Measurements from ENCODE around the gene VPS13D. TPM values are rescaled to one million over a fixed set of nuclear protein-coding genes. Genes with fewer than 3 reads are reported as not detected.
A peak's percentile ranks its signal among the peaks of the same experiment; 100 is the strongest.

Gene VPS13D
- total RNA-seq, 1 experiment from 2014 or later = 30.7 TPM

GRCh38 chr1:12434174-12434573 lies 204.3 kb downstream of the VPS13D start:
- Histone ChIP-seq H3K4me1 (ENCODE audit: insufficient read depth, low read length) (peaks cover 59% of the 10 kb centered on the region), H3K9ac (ENCODE audit: low read length) (no peak overlapping the region), H3K36me3 (ENCODE audit: low read depth, low read length) (no peaks in the 10 kb centered on the region), H4K20me1 (ENCODE audit: low read length) (no peaks in the 10 kb centered on the region), H3F3A (ENCODE audit: low read length, unreplicated experiment) (no peaks in the 10 kb centered on the region), H3K9me2 (replicated peaks; ENCODE audit: low read length) (no peaks in the 10 kb centered on the region), H3K9me3 (ENCODE audit: low read length) (no peaks in the 10 kb centered on the region), H3K4me3 (ENCODE audit: low read length) (no peak overlapping the region), H3K27me3 (ENCODE audit: low read length) (no peaks in the 10 kb centered on the region), H3K27ac (ENCODE audit: low read length) (peak overlapping the region; percentile 39), H2AFZ (ENCODE audit: low read length) (no peak overlapping the region), H3K4me2 (ENCODE audit: low read length) (peak overlapping the region; percentile 45), H3K79me2 (ENCODE audit: low read length) (peaks cover 5% of the 10 kb centered on the region; the same call in 1 of the 2 replicates)
- ChIA-PET POLR2A (ENCODE audit: unreplicated experiment) (interaction anchor here (0.6 kb wide), 1 partner anchor 27 kb away, joined by 6 read pairs; no protein-coding TSS in a partner anchor), CTCF (no interaction called here)
- peak; percentile 76 for DNase-seq
- no peak for TF ChIP-seq CTCF (conservative IDR thresholded peaks at IDR 0.05; ENCODE audit: low read depth, low read length)
- TF ChIP-seq EZH2phosphoT487 (IDR thresholded peaks at IDR 0.05; ENCODE audit: borderline replicate concordance, low read length) = no peak
- TF ChIP-seq EZH2 (IDR thresholded peaks at IDR 0.05; ENCODE audit: low read length, unreplicated experiment) = no peak
- peak; percentile 84 for ATAC-seq
- intact Hi-C loops (cut with micrococcal nuclease) = loop anchor here (2.0 to 5.0 kb wide), 2 partner anchors 53 to 77 kb away; no protein-coding TSS in a partner anchor
- BruUV-seq (replicated peaks) = no TSS peak

GRCh38 chr1:12434686-12435085 lies 204.9 kb downstream of the VPS13D start:
- Histone ChIP-seq H3K4me1 (ENCODE audit: insufficient read depth, low read length) (peaks cover 60% of the 10 kb centered on the region), H3K36me3 (ENCODE audit: low read depth, low read length) (no peaks in the 10 kb centered on the region), H3K9me2 (replicated peaks; ENCODE audit: low read length) (no peaks in the 10 kb centered on the region), H3K4me3 (ENCODE audit: low read length) (no peak overlapping the region), H3K79me2 (ENCODE audit: low read length) (peaks cover 5% of the 10 kb centered on the region; the same call in 1 of the 2 replicates), H3F3A (ENCODE audit: low read length, unreplicated experiment) (no peaks in the 10 kb centered on the region), H3K4me2 (ENCODE audit: low read length) (peak overlapping the region; percentile 45), H3K27ac (ENCODE audit: low read length) (peak overlapping the region; percentile 39), H4K20me1 (ENCODE audit: low read length) (no peaks in the 10 kb centered on the region), H3K9me3 (ENCODE audit: low read length) (no peaks in the 10 kb centered on the region), H3K27me3 (ENCODE audit: low read length) (no peaks in the 10 kb centered on the region), H3K9ac (ENCODE audit: low read length) (no peak overlapping the region), H2AFZ (ENCODE audit: low read length) (no peak overlapping the region)
- ChIA-PET POLR2A (ENCODE audit: unreplicated experiment) (no interaction called here), CTCF (no interaction called here)
- no peak for DNase-seq
- intact Hi-C loops (cut with micrococcal nuclease) = loop anchor here (2.0 to 5.0 kb wide), 2 partner anchors 54 to 77 kb away; no protein-coding TSS in a partner anchor
- TF ChIP-seq EZH2 (IDR thresholded peaks at IDR 0.05; ENCODE audit: low read length, unreplicated experiment) (no peak), EZH2phosphoT487 (IDR thresholded peaks at IDR 0.05; ENCODE audit: borderline replicate concordance, low read length) (no peak), CTCF (conservative IDR thresholded peaks at IDR 0.05; ENCODE audit: low read depth, low read length) (no peak)
- no TSS peak for BruUV-seq (replicated peaks)
- no peak for ATAC-seq

GRCh38 chr1:12435639-12436344 lies 206.0 kb downstream of the VPS13D start:
- peaks cover 5% of the 10 kb centered on the region; the same call in 1 of the 2 replicates for H3K79me2 ChIP-seq (ENCODE audit: low read length)
- CTCF ChIA-PET = interaction anchor here (0.6 kb wide), 1 partner anchor 51 kb away, joined by 3 read pairs; no protein-coding TSS in a partner anchor
- no peak overlapping the region for H3K9ac ChIP-seq (ENCODE audit: low read length)
- H3K9me2 ChIP-seq (replicated peaks; ENCODE audit: low read length) = no peaks in the 10 kb centered on the region
- H3K4me2 ChIP-seq (ENCODE audit: low read length) = 0 out of 2 replicates have a peak overlapping the region, but pooled peaks have one; percentile 8
- H3F3A ChIP-seq (ENCODE audit: low read length, unreplicated experiment) = no peaks in the 10 kb centered on the region
- peaks cover 60% of the 10 kb centered on the region for H3K4me1 ChIP-seq (ENCODE audit: insufficient read depth, low read length)
- no TSS peak for BruUV-seq (replicated peaks)
- TF ChIP-seq EZH2 (IDR thresholded peaks at IDR 0.05; ENCODE audit: low read length, unreplicated experiment) = no peak
- no peak for TF ChIP-seq CTCF (conservative IDR thresholded peaks at IDR 0.05; ENCODE audit: low read depth, low read length)
- TF ChIP-seq EZH2phosphoT487 (IDR thresholded peaks at IDR 0.05; ENCODE audit: borderline replicate concordance, low read length) = no peak
- H3K4me3 ChIP-seq (ENCODE audit: low read length) = no peak overlapping the region
- no peaks in the 10 kb centered on the region for H3K9me3 ChIP-seq (ENCODE audit: low read length)
- no peaks in the 10 kb centered on the region for H4K20me1 ChIP-seq (ENCODE audit: low read length)
- H3K27ac ChIP-seq (ENCODE audit: low read length) = peak overlapping the region; percentile 48; the same call in 1 of the 2 replicates
- intact Hi-C loops (cut with micrococcal nuclease) = loop anchor here (2.0 kb wide), 3 partner anchors 19 to 55 kb away; no protein-coding TSS in a partner anchor
- peak; percentile 25 for DNase-seq
- ATAC-seq = no peak; the same call in 1 of the 2 replicates
- no peaks in the 10 kb centered on the region for H3K27me3 ChIP-seq (ENCODE audit: low read length)
- no peak overlapping the region for H2AFZ ChIP-seq (ENCODE audit: low read length)
- POLR2A ChIA-PET (ENCODE audit: unreplicated experiment) = no interaction called here
- no peaks in the 10 kb centered on the region for H3K36me3 ChIP-seq (ENCODE audit: low read depth, low read length)

Data from PC-3 (cell line).